Omental fat pad (tissue), 4 donors: Measurements from ENCODE around the gene MYH7. TPM values are rescaled to one million over a fixed set of nuclear protein-coding genes. Genes with fewer than 3 reads are reported as not detected.

Source experiments
- ATAC-seq: fragments of 150-250 bp; one replicate; pipeline ENCODE4 v1.9.1; 2016; ENCODE audit warnings: mild to moderate bottlenecking, moderate library complexity; ENCODE audit not compliant: low FRiP score
- DNase-seq: peaks from one replicate; pipeline ENCODE4 v3.0.0-alpha.2; 2019; ENCODE audit warnings: low spot score
- CTCF ChIP-seq, 3 donors: fragments of 450-650 bp; IDR thresholded peaks; one replicate each; pipeline ENCODE4 v1.5.1; 2016 to 2017; ENCODE audit warnings: antibody characterized with exemption in 3 of 3, mild to moderate bottlenecking in 3 of 3, moderate library complexity in 2 of 3
- total RNA-seq, 4 donors: library from RNA; depleted of rRNA; stranded (reverse); fragments of >200 nt; gene quantifications; one replicate each; pipeline ENCODE4 v1.1.0, GENCODE V29; 2016

Gene MYH7
- total RNA-seq, 4 donors from 2014 or later: not detected

- ATAC-seq: no peak
- TF ChIP-seq CTCF (IDR thresholded peaks at IDR 0.05): no peak
- no peak for DNase-seq
Observed at GRCh38 chr14:23385244-23385641, 50.2 kb downstream of the MYH7 start.

- ATAC-seq: no peak
- DNase-seq: no peak
- TF ChIP-seq CTCF (IDR thresholded peaks at IDR 0.05): no peak
Observed at GRCh38 chr14:23384364-23385080, 50.9 kb downstream of the MYH7 start.

GRCh38 chr14:23382731-23383440, 52.6 kb downstream of the MYH7 start:
- no peak for DNase-seq
- ATAC-seq: no peak
- no peak for TF ChIP-seq CTCF (IDR thresholded peaks at IDR 0.05)

GRCh38 chr14:23382276-23382675, 53.2 kb downstream of the MYH7 start:
- no peak for TF ChIP-seq CTCF (IDR thresholded peaks at IDR 0.05)
- DNase-seq (no peak), ATAC-seq (no peak)

GRCh38 chr14:23381871-23382270, 53.6 kb downstream of the MYH7 start:
- no peak for TF ChIP-seq CTCF (IDR thresholded peaks at IDR 0.05)
- ATAC-seq (no peak), DNase-seq (no peak)

GRCh38 chr14:23380976-23381375, 54.5 kb downstream of the MYH7 start:
- TF ChIP-seq CTCF (IDR thresholded peaks at IDR 0.05): no peak
- ATAC-seq (no peak), DNase-seq (no peak)
